Retinal pigment epithelial cell (primary cell): ENCODE measurements around the gene SPON1.

ENCODE experiments used
- DNase-seq: peaks from one replicate; pipeline ENCODE4 v3.0.0-alpha.2; 2010; ENCODE audit warnings: low read depth
- H3K4me3 ChIP-seq: 2 replicates; pipeline ENCODE4 v1.5.1; 2011; ENCODE audit warnings: mild to moderate bottlenecking, low read length, control low read depth, moderate library complexity
- CTCF ChIP-seq: conservative IDR thresholded peaks from 2 replicates; pipeline ENCODE4 v1.5.1; 2011; ENCODE audit warnings: low read depth, low read length, control low read depth, inconsistent platforms

Gene SPON1

GRCh38 chr11:14237444-14237961 is 275.0 kb downstream of the SPON1 start:
- DNase-seq, result no peak
- no peak for TF ChIP-seq CTCF

GRCh38 chr11:14240221-14240620 is 277.7 kb downstream of the SPON1 start:
- no peak for TF ChIP-seq CTCF
- no peak overlapping the region for H3K4me3 ChIP-seq
- no peak for DNase-seq

More at GRCh38 chr11:14237444-14237961, 275.0 kb downstream of the SPON1 start:
- no peak overlapping the region for H3K4me3 ChIP-seq

GRCh38 chr11:14240951-14241350 is 278.4 kb downstream of the SPON1 start:
- no peak overlapping the region for H3K4me3 ChIP-seq
- no peak for DNase-seq
- no peak for TF ChIP-seq CTCF

- H3K4me3 ChIP-seq, result no peak overlapping the region
- no peak for DNase-seq
- no peak for TF ChIP-seq CTCF
Measured at GRCh38 chr11:14242187-14242586, 279.7 kb downstream of the SPON1 start.

GRCh38 chr11:14242733-14243132 is 280.2 kb downstream of the SPON1 start:
- DNase-seq, result no peak
- TF ChIP-seq CTCF, result no peak

GRCh38 chr11:14244926-14245325 is 282.4 kb downstream of the SPON1 start:
- TF ChIP-seq CTCF, result no peak
- H3K4me3 ChIP-seq, result no peak overlapping the region
- no peak for DNase-seq

More at GRCh38 chr11:14242733-14243132, 280.2 kb downstream of the SPON1 start:
- no peak overlapping the region for H3K4me3 ChIP-seq

- no peak overlapping the region for H3K4me3 ChIP-seq
- no peak for DNase-seq
- TF ChIP-seq CTCF, result no peak
Measured at GRCh38 chr11:14245444-14245843, 282.9 kb downstream of the SPON1 start.
